PC-9 (cell line): ENCODE data around the gene BPTF.

Experiments
- EZH2 ChIP-seq: fragments of 200-600 bp; sonication (generic); IDR thresholded peaks from 2 replicates; pipeline ENCODE4 v1.8.0; 2017; ENCODE audit warnings: antibody characterized with exemption, low read depth
- TF ChIP-seq, protein P1 (sequence below): fragments of 200-600 bp; sonication (generic); conservative IDR thresholded peaks from 2 replicates; pipeline ENCODE4 v1.6.1; 2017; ENCODE audit warnings: mixed run types, antibody characterized with exemption, mild to moderate bottlenecking, moderate library complexity

DNA sequence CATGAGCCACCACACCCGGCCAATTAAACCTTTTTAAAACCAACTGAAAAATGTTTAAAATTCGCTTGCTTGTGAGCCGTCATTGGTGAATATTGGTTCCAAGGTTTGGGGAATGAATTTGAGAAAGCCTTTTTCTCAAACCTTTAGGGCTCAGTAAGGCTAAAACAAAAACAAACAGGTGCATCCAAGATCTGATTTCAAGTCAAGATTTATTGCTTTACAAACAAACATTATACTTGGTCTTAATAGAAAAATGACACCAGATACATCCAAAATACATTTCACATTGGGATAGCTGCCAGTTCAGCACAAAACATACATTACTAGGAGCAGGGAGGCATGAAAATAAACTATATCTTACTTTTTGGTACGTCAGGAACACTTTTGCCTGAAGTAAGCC is 165.6 kb downstream of the BPTF start:
- TF ChIP-seq, protein P1, sequence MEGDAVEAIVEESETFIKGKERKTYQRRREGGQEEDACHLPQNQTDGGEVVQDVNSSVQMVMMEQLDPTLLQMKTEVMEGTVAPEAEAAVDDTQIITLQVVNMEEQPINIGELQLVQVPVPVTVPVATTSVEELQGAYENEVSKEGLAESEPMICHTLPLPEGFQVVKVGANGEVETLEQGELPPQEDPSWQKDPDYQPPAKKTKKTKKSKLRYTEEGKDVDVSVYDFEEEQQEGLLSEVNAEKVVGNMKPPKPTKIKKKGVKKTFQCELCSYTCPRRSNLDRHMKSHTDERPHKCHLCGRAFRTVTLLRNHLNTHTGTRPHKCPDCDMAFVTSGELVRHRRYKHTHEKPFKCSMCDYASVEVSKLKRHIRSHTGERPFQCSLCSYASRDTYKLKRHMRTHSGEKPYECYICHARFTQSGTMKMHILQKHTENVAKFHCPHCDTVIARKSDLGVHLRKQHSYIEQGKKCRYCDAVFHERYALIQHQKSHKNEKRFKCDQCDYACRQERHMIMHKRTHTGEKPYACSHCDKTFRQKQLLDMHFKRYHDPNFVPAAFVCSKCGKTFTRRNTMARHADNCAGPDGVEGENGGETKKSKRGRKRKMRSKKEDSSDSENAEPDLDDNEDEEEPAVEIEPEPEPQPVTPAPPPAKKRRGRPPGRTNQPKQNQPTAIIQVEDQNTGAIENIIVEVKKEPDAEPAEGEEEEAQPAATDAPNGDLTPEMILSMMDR = no peak
- TF ChIP-seq EZH2 = no peak
